Esophagus squamous epithelium (tissue), 5 donors: ENCODE data around the gene DICER1. TPM values are rescaled to one million over a fixed set of nuclear protein-coding genes. Genes with fewer than 3 reads are reported as not detected.

ENCODE experiments used
- DNase-seq: peaks from one replicate; lab custom pipeline; 2025; lab: John Stamatoyannopoulos, UW
- H3K27ac ChIP-seq, 4 donors: fragments of 200-600 bp; sonication (generic); one replicate each; pipeline ENCODE4 v1.5.1; 2016 to 2019; ENCODE audit warnings: mild to moderate bottlenecking in 1 of 4
- H3K27me3 ChIP-seq, 4 donors: fragments of 200-600 bp; sonication (generic); 1 replicate in 3 of 4; 2 replicates in 1 of 4; pipeline versions ENCODE4 v1.5.1 to v1.6.0; 2017 to 2021; ENCODE audit warnings: antibody characterized with exemption in 1 of 4
- H3K36me3 ChIP-seq, 3 donors: fragments of 200-600 bp; sonication (generic); one replicate each; pipeline ENCODE4 v1.5.1; 2016 to 2019
- H3K4me1 ChIP-seq, 3 donors: fragments of 200-600 bp; sonication (generic); one replicate each; pipeline ENCODE4 v1.5.1; 2017 to 2019
- H3K4me3 ChIP-seq, 4 donors: fragments of 200-600 bp; sonication (generic); 1 replicate in 3 of 4; 2 replicates in 1 of 4; pipeline ENCODE4 v1.5.1; 2016 to 2019; ENCODE audit warnings: mild to moderate bottlenecking in 2 of 4, moderate library complexity in 1 of 4
- H3K9me3 ChIP-seq, 3 donors: fragments of 200-600 bp; sonication (generic); one replicate each; pipeline ENCODE4 v1.5.1; 2016 to 2019
- CTCF ChIP-seq, 6 experiments: fragments of 450-650 bp in 4 of 6; fragments of 200-600 bp in 2 of 6; sonication (generic) in 2 of 6; IDR thresholded peaks; one replicate each; pipeline ENCODE4 v1.5.1; 2016 to 2019; ENCODE audit warnings: antibody characterized with exemption in 6 of 6, mild to moderate bottlenecking in 4 of 6, moderate library complexity in 4 of 6
- POLR2A ChIP-seq, 4 donors: fragments of 450-650 bp; IDR thresholded peaks; one replicate each; pipeline ENCODE4 v1.6.1; 2017; ENCODE audit warnings: antibody characterized with exemption in 4 of 4, mild to moderate bottlenecking in 4 of 4, moderate library complexity in 3 of 4
- WGBS, 2 donors: methylation state at CpG; one replicate each; pipeline ENCODE4 v1.1.5; 2018; 5-methylcytosine and 5-hydroxymethylcytosine counted together
- intact Hi-C: fragments of 100-400 bp; cut with DNase I; formaldehyde crosslinking; loops from one replicate; pipeline ENCODE4 v1.15.0; 2022
- total RNA-seq, 4 donors: library from RNA; depleted of rRNA; stranded (reverse); fragments of >200 nt; gene quantifications; one replicate each; pipeline ENCODE4 v1.1.0, GENCODE V29; 2016
- donor health status: DM: yes; HTN: yes; CAD: no.

DICER1 gene
- total RNA-seq, 4 donors from 2014 or later = 39.4 to 79.7 (median 55.7) TPM

GRCh38 chr14:95043732-95044462, 113.4 kb downstream of the DICER1 start:
- intact Hi-C loops = no loop called here
- H3K9me3 ChIP-seq = no peaks in the 10 kb centered on the region
- 77 to 80% methylated on average over 17 of the region's 17 CpGs for WGBS, 2 donors
- no peak for DNase-seq
- no peak overlapping the region for H3K27ac ChIP-seq
- TF ChIP-seq CTCF (IDR thresholded peaks at IDR 0.05) (no peak), POLR2A (IDR thresholded peaks at IDR 0.05) (no peak)
- no peaks in the 10 kb centered on the region for H3K4me1 ChIP-seq
- no peak overlapping the region for H3K4me3 ChIP-seq
- H3K27me3 ChIP-seq = peaks cover 0 to 43% (median 0%) of the 10 kb centered on the region in 4 donors
- no peaks in the 10 kb centered on the region for H3K36me3 ChIP-seq

GRCh38 chr14:95043314-95043713, 114.0 kb downstream of the DICER1 start:
- intact Hi-C loops = no loop called here
- no peaks in the 10 kb centered on the region for H3K36me3 ChIP-seq
- H3K27me3 ChIP-seq = peaks cover 0 to 38% (median 0%) of the 10 kb centered on the region in 4 donors
- TF ChIP-seq POLR2A (IDR thresholded peaks at IDR 0.05) (no peak), CTCF (IDR thresholded peaks at IDR 0.05) (no peak)
- H3K4me3 ChIP-seq = no peak overlapping the region
- no peak for DNase-seq
- no peaks in the 10 kb centered on the region for H3K4me1 ChIP-seq
- H3K27ac ChIP-seq = no peak overlapping the region
- no peaks in the 10 kb centered on the region for H3K9me3 ChIP-seq
- 61 to 82% methylated on average over 2 to 5 of the region's 6 CpGs for WGBS, 2 donors

GRCh38 chr14:95041477-95042020, 115.8 kb downstream of the DICER1 start:
- no peak overlapping the region for H3K27ac ChIP-seq
- DNase-seq = no peak
- H3K4me3 ChIP-seq = no peak overlapping the region
- H3K4me1 ChIP-seq = no peaks in the 10 kb centered on the region
- no peaks in the 10 kb centered on the region for H3K36me3 ChIP-seq
- WGBS, 2 donors = 74 to 78% methylated on average over 5 of the region's 5 CpGs
- intact Hi-C loops = no loop called here
- TF ChIP-seq POLR2A (IDR thresholded peaks at IDR 0.05) = no peak
- TF ChIP-seq CTCF (IDR thresholded peaks at IDR 0.05) = no peak
- peaks cover 0 to 29% (median 0%) of the 10 kb centered on the region in 4 donors for H3K27me3 ChIP-seq
- no peaks in the 10 kb centered on the region for H3K9me3 ChIP-seq

- Histone ChIP-seq H3K27ac (no peak overlapping the region), H3K4me3 (no peak overlapping the region), H3K9me3 (no peaks in the 10 kb centered on the region), H3K27me3 (peaks cover 0 to 22% (median 0%) of the 10 kb centered on the region in 4 donors), H3K36me3 (no peaks in the 10 kb centered on the region), H3K4me1 (no peaks in the 10 kb centered on the region)
- 68 to 73% methylated on average over 8 to 9 of the region's 9 CpGs for WGBS, 2 donors
- intact Hi-C loops = no loop called here
- no peak for DNase-seq
- TF ChIP-seq POLR2A (IDR thresholded peaks at IDR 0.05) = no peak
Observed at GRCh38 chr14:95040708-95041476, 116.4 kb downstream of the DICER1 start.

- peaks cover 0 to 15% (median 0%) of the 10 kb centered on the region in 4 donors for H3K27me3 ChIP-seq
- no peaks in the 10 kb centered on the region for H3K9me3 ChIP-seq
- 68% methylated on average over 4 of the region's 4 CpGs; no CpG with 5 or more reads in 1 of the 2 donors for WGBS, 2 donors
- TF ChIP-seq CTCF (IDR thresholded peaks at IDR 0.05) (no peak), POLR2A (IDR thresholded peaks at IDR 0.05) (no peak)
- no peak for DNase-seq
- H3K27ac ChIP-seq = no peak overlapping the region
- no peaks in the 10 kb centered on the region for H3K36me3 ChIP-seq
- H3K4me1 ChIP-seq = no peaks in the 10 kb centered on the region
- no peak overlapping the region for H3K4me3 ChIP-seq
- intact Hi-C loops = no loop called here
Observed at GRCh38 chr14:95039993-95040348, 117.4 kb downstream of the DICER1 start.
